Vagina (tissue), 2 donors: Measurements from ENCODE around the gene CDH4.

Experiments used
- POLR2A ChIP-seq, 2 donors: fragments of 450-650 bp; IDR thresholded peaks; one replicate each; pipeline ENCODE4 v1.6.1; 2017; ENCODE audit warnings: antibody characterized with exemption in 2 of 2, mild to moderate bottlenecking in 2 of 2, moderate library complexity in 2 of 2
- POLR2AphosphoS5 ChIP-seq, 2 donors: sonication (generic); formaldehyde crosslinking; IDR thresholded peaks; one replicate each; pipeline ENCODE4 v1.9.0; 2017; ENCODE audit warnings: antibody characterized with exemption in 2 of 2, mild to moderate bottlenecking in 2 of 2, low read depth in 1 of 2; ENCODE audit not compliant: insufficient read depth in 1 of 2
- TF ChIP-seq, protein P1 (sequence below), 3 experiments: fragments of 450-650 bp in 2 of 3; fragments of 200-600 bp in 1 of 3; sonication (generic) in 1 of 3; IDR thresholded peaks; one replicate each; pipeline ENCODE4 v1.5.1; 2017 to 2019; ENCODE audit warnings: antibody characterized with exemption in 3 of 3, mild to moderate bottlenecking in 2 of 3, moderate library complexity in 2 of 3

DNA sequence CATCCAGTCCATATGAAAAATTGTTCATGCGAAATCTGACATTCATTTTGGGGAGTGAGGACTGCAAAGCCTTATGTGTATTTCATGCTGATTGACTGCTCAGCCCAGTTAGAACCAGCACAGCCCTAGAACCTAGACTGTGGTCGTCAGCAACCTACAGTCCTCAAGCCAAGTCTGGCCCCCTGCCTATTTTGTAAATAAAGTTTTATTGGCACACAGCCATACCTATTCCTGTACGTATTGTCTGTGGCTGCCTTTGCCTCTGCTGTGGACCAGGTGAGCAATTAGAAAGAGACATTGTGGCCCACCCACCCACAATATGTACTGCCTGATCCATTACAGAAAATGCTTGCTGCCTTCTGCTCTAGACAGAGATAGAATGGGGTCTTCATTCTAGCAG is 422.6 kb downstream of the CDH4 start:
- TF ChIP-seq, protein P1, sequence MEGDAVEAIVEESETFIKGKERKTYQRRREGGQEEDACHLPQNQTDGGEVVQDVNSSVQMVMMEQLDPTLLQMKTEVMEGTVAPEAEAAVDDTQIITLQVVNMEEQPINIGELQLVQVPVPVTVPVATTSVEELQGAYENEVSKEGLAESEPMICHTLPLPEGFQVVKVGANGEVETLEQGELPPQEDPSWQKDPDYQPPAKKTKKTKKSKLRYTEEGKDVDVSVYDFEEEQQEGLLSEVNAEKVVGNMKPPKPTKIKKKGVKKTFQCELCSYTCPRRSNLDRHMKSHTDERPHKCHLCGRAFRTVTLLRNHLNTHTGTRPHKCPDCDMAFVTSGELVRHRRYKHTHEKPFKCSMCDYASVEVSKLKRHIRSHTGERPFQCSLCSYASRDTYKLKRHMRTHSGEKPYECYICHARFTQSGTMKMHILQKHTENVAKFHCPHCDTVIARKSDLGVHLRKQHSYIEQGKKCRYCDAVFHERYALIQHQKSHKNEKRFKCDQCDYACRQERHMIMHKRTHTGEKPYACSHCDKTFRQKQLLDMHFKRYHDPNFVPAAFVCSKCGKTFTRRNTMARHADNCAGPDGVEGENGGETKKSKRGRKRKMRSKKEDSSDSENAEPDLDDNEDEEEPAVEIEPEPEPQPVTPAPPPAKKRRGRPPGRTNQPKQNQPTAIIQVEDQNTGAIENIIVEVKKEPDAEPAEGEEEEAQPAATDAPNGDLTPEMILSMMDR (IDR thresholded peaks at IDR 0.05) = no peak
- TF ChIP-seq POLR2A (IDR thresholded peaks at IDR 0.05) = no peak
- no peak for TF ChIP-seq POLR2AphosphoS5 (IDR thresholded peaks at IDR 0.05; ENCODE audit: insufficient read depth in 1 of 2, low read depth in 1 of 2)
